SK-N-SH (cell line): Measurements from ENCODE around the gene OR6B2. TPM values are rescaled to one million over a fixed set of nuclear protein-coding genes. Genes with fewer than 3 reads are reported as not detected.

Source experiments
- CTCF ChIA-PET: fragments of 300-600, 350-600 bp; formaldehyde crosslinking; extraction: SDS; loops from one replicate; lab custom pipeline; 2021; lab: Yijun Ruan, JAX
- POLR2A ChIA-PET: fragments of 350-600 bp; sonication (Branson Sonifier 250); formaldehyde crosslinking; extraction: SDS; loops from one replicate; lab custom pipeline; 2020; ENCODE audit warnings: antibody characterized with exemption, inconsistent platforms; lab: Yijun Ruan, JAX
- DNase-seq: peaks from one replicate; pipeline ENCODE4 v3.0.0; 2012
- H2AFZ ChIP-seq: fragments of 200-600 bp; sonication (generic); 2 replicates; pipeline ENCODE4 v1.8.1; 2016; ENCODE audit warnings: antibody characterized with exemption, mild to moderate bottlenecking, low read depth
- H3F3A ChIP-seq: fragments of 200-600 bp; sonication (generic); replicated peaks from 2 replicates; pipeline ENCODE3; 2016; ENCODE audit warnings: antibody characterized with exemption, mild to moderate bottlenecking; ENCODE audit not compliant: insufficient read depth
- H3K27ac ChIP-seq, 2 experiments: fragments of 200-500 bp in 1 of 2; fragments of 200-600 bp in 1 of 2; sonication (Bioruptor generic) in 1 of 2; sonication (generic), shearing (Covaris generic) in 1 of 2; 2 replicates each; pipeline versions ENCODE4 v1.5.1 to v1.6.1; 2014 to 2016; ENCODE audit warnings: low read depth in 2 of 2, inconsistent platforms in 1 of 2, low read length in 1 of 2, mild to moderate bottlenecking in 1 of 2, mixed read lengths in 1 of 2
- H3K27me3 ChIP-seq: fragments of 200-600 bp; sonication (generic), shearing (Covaris generic); 2 replicates; pipeline ENCODE4 v1.6.1; 2016; ENCODE audit warnings: mixed run types; ENCODE audit not compliant: insufficient read depth
- H3K36me3 ChIP-seq, 2 experiments: fragments of 200-500 bp in 1 of 2; fragments of 200-600 bp in 1 of 2; sonication (Bioruptor generic) in 1 of 2; sonication (generic) in 1 of 2; replicated peaks in 1 of 2; 2 replicates each; pipeline versions ENCODE3 to v1.5.1; 2014 to 2016; ENCODE audit warnings: low read length in 1 of 2, mild to moderate bottlenecking in 1 of 2; ENCODE audit not compliant: insufficient read depth in 2 of 2, control insufficient read depth in 1 of 2
- H3K4me1 ChIP-seq, 2 experiments: fragments of 200-500 bp in 1 of 2; fragments of 200-600 bp in 1 of 2; sonication (Bioruptor generic) in 1 of 2; sonication (generic), shearing (Covaris generic) in 1 of 2; 2 replicates each; pipeline versions ENCODE4 v1.5.1 to v1.6.1; 2014 to 2016; ENCODE audit warnings: low read depth in 1 of 2, low read length in 1 of 2, mixed run types in 1 of 2; ENCODE audit not compliant: insufficient read depth in 2 of 2, control insufficient read depth in 1 of 2
- H3K4me2 ChIP-seq: fragments of 200-600 bp; sonication (generic), shearing (Covaris generic); 2 replicates; pipeline ENCODE4 v1.6.1; 2017; ENCODE audit warnings: mixed run types
- H3K4me3 ChIP-seq, 2 experiments: fragments of 200-500 bp in 1 of 2; fragments of 200-600 bp in 1 of 2; sonication (Bioruptor generic) in 1 of 2; sonication (generic), shearing (Covaris generic) in 1 of 2; 2 replicates each; pipeline versions ENCODE4 v1.5.1 to v1.8.1; 2014 to 2016; ENCODE audit warnings: low read depth in 2 of 2, inconsistent platforms in 1 of 2, low read length in 1 of 2, mild to moderate bottlenecking in 1 of 2, mixed read lengths in 1 of 2, moderate library complexity in 1 of 2
- H3K79me2 ChIP-seq: fragments of 200-600 bp; sonication (generic); 2 replicates; pipeline ENCODE4 v1.8.1; 2017; ENCODE audit warnings: mild to moderate bottlenecking; ENCODE audit not compliant: insufficient read depth
- H3K9ac ChIP-seq: fragments of 200-600 bp; sonication (generic); 2 replicates; pipeline ENCODE4 v1.6.1; 2017; ENCODE audit warnings: mixed run types
- H3K9me2 ChIP-seq: fragments of 200-600 bp; sonication (generic); 2 replicates; pipeline ENCODE4 v1.6.1; 2017; ENCODE audit warnings: mixed run types
- H3K9me3 ChIP-seq: fragments of 200-600 bp; sonication (generic); 2 replicates; pipeline ENCODE4 v1.6.1; 2017; ENCODE audit warnings: mixed run types, mild to moderate bottlenecking, moderate library complexity
- H4K20me1 ChIP-seq: fragments of 200-600 bp; sonication (generic); 2 replicates; pipeline ENCODE4 v1.6.1; 2017; ENCODE audit warnings: mild to moderate bottlenecking, mixed run types; ENCODE audit not compliant: insufficient read depth
- ELF1 ChIP-seq: IDR thresholded peaks from 2 replicates; pipeline ENCODE4 v1.4.0; 2012
- EZH2phosphoT487 ChIP-seq: fragments of 200-600 bp; sonication (generic); IDR thresholded peaks from 2 replicates; pipeline ENCODE4 v1.6.1; 2017; ENCODE audit warnings: low read depth, mixed run types, mild to moderate bottlenecking, antibody characterized with exemption, moderate library complexity, borderline replicate concordance
- FOXJ3 ChIP-seq: sonication (generic); formaldehyde crosslinking; IDR thresholded peaks from 2 replicates; pipeline ENCODE4 v1.5.1; 2020; ENCODE audit warnings: mild to moderate bottlenecking, missing genetic modification reagents
- GABPA ChIP-seq: IDR thresholded peaks from 2 replicates; pipeline ENCODE4 v1.4.0; 2012; ENCODE audit warnings: low read depth, mild to moderate bottlenecking
- IRF3 ChIP-seq: fragments of 150-350 bp; IDR thresholded peaks from 2 replicates; pipeline ENCODE4 v1.6.1; 2016; ENCODE audit warnings: mild to moderate bottlenecking, low read depth, low read length
- MEF2A ChIP-seq: IDR thresholded peaks from 2 replicates; pipeline ENCODE4 v1.4.0; 2012; ENCODE audit warnings: low read depth, borderline replicate concordance
- MXI1 ChIP-seq: IDR thresholded peaks from 2 replicates; pipeline ENCODE4 v1.6.1; 2012; ENCODE audit warnings: mild to moderate bottlenecking, low read depth, low read length, improper control_type of control experiment
- NFIC ChIP-seq: IDR thresholded peaks from 2 replicates; pipeline ENCODE4 v1.4.0; 2012; ENCODE audit warnings: borderline replicate concordance
- PBX3 ChIP-seq: IDR thresholded peaks from 2 replicates; pipeline ENCODE4; 2012
- POLR2AphosphoS5 ChIP-seq: IDR thresholded peaks from 2 replicates; pipeline ENCODE4 v1.6.1; 2012; ENCODE audit warnings: low read depth, low read length
- RAD21 ChIP-seq: IDR thresholded peaks from 2 replicates; pipeline ENCODE4 v1.6.1; 2012; ENCODE audit warnings: mild to moderate bottlenecking, low read length
- RCOR1 ChIP-seq: fragments of 150-350 bp; IDR thresholded peaks from 2 replicates; pipeline ENCODE4 v1.6.1; 2017; ENCODE audit warnings: antibody characterized with exemption, low read length
- REST ChIP-seq: IDR thresholded peaks from 2 replicates; pipeline ENCODE4 v1.6.1; 2012; ENCODE audit warnings: mild to moderate bottlenecking, low read depth, low read length, moderate library complexity
- RFX5 ChIP-seq: IDR thresholded peaks from 2 replicates; pipeline ENCODE4 v1.6.1; 2012; ENCODE audit warnings: mild to moderate bottlenecking, improper control_type of control experiment, low read length
- RXRA ChIP-seq: IDR thresholded peaks from 2 replicates; pipeline ENCODE4 v1.4.0; 2012; ENCODE audit warnings: low read depth, mild to moderate bottlenecking, borderline replicate concordance
- SIN3A ChIP-seq: IDR thresholded peaks from 2 replicates; pipeline ENCODE4 v1.6.1; 2012; ENCODE audit warnings: low read depth, mild to moderate bottlenecking, low read length, moderate library complexity, borderline replicate concordance
- TCF12 ChIP-seq: IDR thresholded peaks from 2 replicates; pipeline ENCODE4 v1.4.0; 2012
- TEAD4 ChIP-seq: IDR thresholded peaks from 2 replicates; pipeline ENCODE4 v1.4.0; 2012; ENCODE audit warnings: mild to moderate bottlenecking, borderline replicate concordance; ENCODE audit not compliant: insufficient read depth
- USF2 ChIP-seq: fragments of 150-350 bp; IDR thresholded peaks from 2 replicates; pipeline ENCODE4 v1.6.1; 2017; ENCODE audit warnings: antibody characterized with exemption, low read length, low read depth, borderline replicate concordance
- WGBS: methylation state at CpG from one replicate; pipeline ENCODE4 v1.1.6; 2017; ENCODE audit warnings: low lambda C conversion rate; 5-methylcytosine and 5-hydroxymethylcytosine counted together
- polyA plus RNA-seq, 3 experiments: library from polyadenylated mRNA; depleted of rRNA; stranded (reverse); fragments of >200 nt; gene quantifications; 2 replicates each; pipeline ENCODE4 v1.2.3, GENCODE V29; 2012

The OR6B2 gene
- polyA plus RNA-seq (2012; rRNA removed) = not detected in 2 replicates
- not detected in 2 replicates for polyA plus RNA-seq (2012; cell fraction: cytosol; rRNA removed)
- not detected in 2 replicates for polyA plus RNA-seq (2012; cell fraction: nucleus; rRNA removed)

GRCh38 chr2:240030379-240031094, at the start of gene OR6B2:
Gene OR6B2 (minus strand): TSS chr2:240030429. CDS start chr2:240030429, 0 bp downstream.
- 3% methylated on average over 6 of the region's 6 CpGs for WGBS
- Histone ChIP-seq H3K9me3 (no peaks in the 10 kb centered on the region), H3K9ac (no peak within 1 kb of the TSS), H3K27ac (no peak within 1 kb of the TSS), H3K4me3 (no peak within 1 kb of the TSS)
- DNase-seq = no peak
- TF ChIP-seq IRF3 (no peak), TEAD4 (no peak), MEF2A (no peak)
- TF ChIP-seq, all 33 proteins: peak for 0
- POLR2A ChIA-PET = no interaction called here
- Histone ChIP-seq H3K27me3 (peaks cover 20% of the 10 kb centered on the region), H3K4me1 (no peaks in the 10 kb centered on the region; a peak in 1 of 4 replicates), H4K20me1 (no peaks in the 10 kb centered on the region), H3K4me2 (no peak within 1 kb of the TSS), H2AFZ (no peak within 1 kb of the TSS), H3K36me3 (no peaks in the 10 kb centered on the region), H3K9me2 (no peaks in the 10 kb centered on the region), H3K79me2 (no peaks in the 10 kb centered on the region), H3F3A (no peaks in the 10 kb centered on the region)
- CTCF ChIA-PET = interaction anchor here (1.2 to 3.4 kb wide), 3 partner anchors 10 to 113 kb away, joined by 3 to 17 read pairs (median 5); no protein-coding TSS in a partner anchor

GRCh38 chr2:240078631-240079030, 48.4 kb upstream of the OR6B2 start:
- Histone ChIP-seq H3K4me1 (no peaks in the 10 kb centered on the region; a peak in 1 of 4 replicates), H3K4me3 (no peak overlapping the region), H3K79me2 (no peaks in the 10 kb centered on the region), H3K9me3 (peaks cover 3% of the 10 kb centered on the region), H3K9me2 (no peaks in the 10 kb centered on the region), H3K36me3 (no peaks in the 10 kb centered on the region), H4K20me1 (no peaks in the 10 kb centered on the region), H3K4me2 (no peak overlapping the region), H3K27me3 (no peaks in the 10 kb centered on the region), H3K27ac (no peak overlapping the region), H3F3A (no peaks in the 10 kb centered on the region), H2AFZ (no peak overlapping the region), H3K9ac (no peak overlapping the region)
- CTCF ChIA-PET = no interaction called here
- DNase-seq = no peak
- WGBS = 2% methylated on average over 2 of the region's 2 CpGs
- POLR2A ChIA-PET = no interaction called here
- TF ChIP-seq NFIC = no peak
- no peak for TF ChIP-seq SIN3A
- TF ChIP-seq EZH2phosphoT487 = no peak
- no peak for TF ChIP-seq USF2
- TF ChIP-seq RXRA = no peak
- TF ChIP-seq REST = no peak
- TF ChIP-seq ELF1 = no peak
- no peak for TF ChIP-seq RAD21
- TF ChIP-seq PBX3 = no peak
- no peak for TF ChIP-seq MXI1
- TF ChIP-seq RFX5 = no peak
- TF ChIP-seq POLR2AphosphoS5 = no peak
- no peak for TF ChIP-seq GABPA
- no peak for TF ChIP-seq FOXJ3 (CRISPR knock-in tag)
- TF ChIP-seq TCF12 = no peak
- no peak for TF ChIP-seq RCOR1
- TF ChIP-seq IRF3 = no peak
